Measurements from ENCODE around the gene SGCD. TPM values are rescaled to one million over a fixed set of nuclear protein-coding genes. Genes with fewer than 3 reads are reported as not detected.

Gene SGCD
- polyA plus RNA-seq, 1 of the 3 experiments (the other 2 are of a cell fraction): 0.87 TPM

DNA sequence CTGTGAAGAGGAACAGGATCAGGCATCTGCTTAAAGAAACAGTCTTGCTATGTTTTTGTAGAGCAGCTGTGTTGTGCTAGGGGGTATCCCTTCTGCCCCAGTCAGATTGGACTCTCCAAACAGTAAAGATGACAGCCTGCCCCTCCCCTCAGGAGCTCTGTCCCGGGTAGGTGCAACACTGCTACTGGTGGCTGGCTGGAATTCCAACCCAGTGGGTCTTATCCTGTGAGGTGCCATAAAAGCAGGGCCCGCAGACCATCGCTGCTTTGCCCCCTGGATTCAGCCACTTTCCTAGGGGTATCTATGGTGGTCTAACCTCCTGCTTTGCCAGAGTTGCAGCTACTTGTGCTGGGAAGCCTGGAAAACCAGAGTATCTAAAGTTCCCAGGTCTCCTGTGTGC lies 408.5 kb downstream of the SGCD start:
- no peaks in the 10 kb centered on the region for H3K9me3 ChIP-seq
- no peak overlapping the region for H3K9ac ChIP-seq
- H3K4me2 ChIP-seq: no peak overlapping the region
- 33% methylated on average over 1 of the region's 3 CpGs for WGBS (ENCODE audit: low lambda C conversion rate)
- H4K20me1 ChIP-seq (ENCODE audit: insufficient read depth): no peaks in the 10 kb centered on the region
- H3K79me2 ChIP-seq (ENCODE audit: insufficient read depth): no peaks in the 10 kb centered on the region
- no peak overlapping the region for H3K27ac ChIP-seq (ENCODE audit: low read depth in 2 of 2, low read length in 1 of 2)
- no peaks in the 10 kb centered on the region for H3K9me2 ChIP-seq
- POLR2A ChIA-PET: no interaction called here
- CTCF ChIA-PET: interaction anchor here (1.2 kb wide), 1 partner anchor 8 kb away, joined by 5 read pairs; no protein-coding TSS in a partner anchor
- DNase-seq: no peak
- no peaks in the 10 kb centered on the region for H3K36me3 ChIP-seq (replicated peaks in 1 of 2; ENCODE audit: control insufficient read depth in 1 of 2, insufficient read depth in 2 of 2, low read length in 1 of 2)
- H3K4me3 ChIP-seq (ENCODE audit: low read depth in 2 of 2, low read length in 1 of 2): no peak overlapping the region
- H3K27me3 ChIP-seq (ENCODE audit: insufficient read depth): no peaks in the 10 kb centered on the region
- H2AFZ ChIP-seq (ENCODE audit: low read depth): no peak overlapping the region
- H3F3A ChIP-seq (replicated peaks; ENCODE audit: insufficient read depth): no peaks in the 10 kb centered on the region
- TF ChIP-seq USF2 (IDR thresholded peaks at IDR 0.05; ENCODE audit: borderline replicate concordance, low read depth, low read length): no peak
- no peak for TF ChIP-seq RFX5 (IDR thresholded peaks at IDR 0.05; ENCODE audit: low read length)
- TF ChIP-seq NRF1 (IDR thresholded peaks at IDR 0.05; ENCODE audit: low read depth, low read length): no peak
- TF ChIP-seq JUND (IDR thresholded peaks at IDR 0.05): no peak
- TF ChIP-seq, protein P1, sequence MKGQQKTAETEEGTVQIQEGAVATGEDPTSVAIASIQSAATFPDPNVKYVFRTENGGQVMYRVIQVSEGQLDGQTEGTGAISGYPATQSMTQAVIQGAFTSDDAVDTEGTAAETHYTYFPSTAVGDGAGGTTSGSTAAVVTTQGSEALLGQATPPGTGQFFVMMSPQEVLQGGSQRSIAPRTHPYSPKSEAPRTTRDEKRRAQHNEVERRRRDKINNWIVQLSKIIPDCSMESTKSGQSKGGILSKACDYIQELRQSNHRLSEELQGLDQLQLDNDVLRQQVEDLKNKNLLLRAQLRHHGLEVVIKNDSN (IDR thresholded peaks at IDR 0.05; ENCODE audit: borderline replicate concordance, low read depth): no peak
- no peak for TF ChIP-seq NFIC (IDR thresholded peaks at IDR 0.05; ENCODE audit: borderline replicate concordance)
- TF ChIP-seq TCF12 (IDR thresholded peaks at IDR 0.05): no peak
- no peak for TF ChIP-seq SMC3 (IDR thresholded peaks at IDR 0.05; ENCODE audit: low read depth, low read length)
- TF ChIP-seq RAD21 (IDR thresholded peaks at IDR 0.05; ENCODE audit: low read length): no peak
- TF ChIP-seq SIN3A (IDR thresholded peaks at IDR 0.05; ENCODE audit: borderline replicate concordance, low read depth, low read length): no peak
- TF ChIP-seq RCOR1 (IDR thresholded peaks at IDR 0.05; ENCODE audit: low read length): no peak
- TF ChIP-seq MEF2A (IDR thresholded peaks at IDR 0.05; ENCODE audit: borderline replicate concordance, low read depth): no peak
- TF ChIP-seq, protein P2, sequence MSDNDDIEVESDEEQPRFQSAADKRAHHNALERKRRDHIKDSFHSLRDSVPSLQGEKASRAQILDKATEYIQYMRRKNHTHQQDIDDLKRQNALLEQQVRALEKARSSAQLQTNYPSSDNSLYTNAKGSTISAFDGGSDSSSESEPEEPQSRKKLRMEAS (IDR thresholded peaks at IDR 0.05; ENCODE audit: low read depth): no peak
- TF ChIP-seq, protein P3, sequence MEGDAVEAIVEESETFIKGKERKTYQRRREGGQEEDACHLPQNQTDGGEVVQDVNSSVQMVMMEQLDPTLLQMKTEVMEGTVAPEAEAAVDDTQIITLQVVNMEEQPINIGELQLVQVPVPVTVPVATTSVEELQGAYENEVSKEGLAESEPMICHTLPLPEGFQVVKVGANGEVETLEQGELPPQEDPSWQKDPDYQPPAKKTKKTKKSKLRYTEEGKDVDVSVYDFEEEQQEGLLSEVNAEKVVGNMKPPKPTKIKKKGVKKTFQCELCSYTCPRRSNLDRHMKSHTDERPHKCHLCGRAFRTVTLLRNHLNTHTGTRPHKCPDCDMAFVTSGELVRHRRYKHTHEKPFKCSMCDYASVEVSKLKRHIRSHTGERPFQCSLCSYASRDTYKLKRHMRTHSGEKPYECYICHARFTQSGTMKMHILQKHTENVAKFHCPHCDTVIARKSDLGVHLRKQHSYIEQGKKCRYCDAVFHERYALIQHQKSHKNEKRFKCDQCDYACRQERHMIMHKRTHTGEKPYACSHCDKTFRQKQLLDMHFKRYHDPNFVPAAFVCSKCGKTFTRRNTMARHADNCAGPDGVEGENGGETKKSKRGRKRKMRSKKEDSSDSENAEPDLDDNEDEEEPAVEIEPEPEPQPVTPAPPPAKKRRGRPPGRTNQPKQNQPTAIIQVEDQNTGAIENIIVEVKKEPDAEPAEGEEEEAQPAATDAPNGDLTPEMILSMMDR (IDR thresholded peaks at IDR 0.05): no peak
- TF ChIP-seq POLR2AphosphoS5 (IDR thresholded peaks at IDR 0.05; ENCODE audit: low read depth, low read length): no peak
- no peak for TF ChIP-seq ELF1 (IDR thresholded peaks at IDR 0.05)
- no peak for TF ChIP-seq GABPA (IDR thresholded peaks at IDR 0.05; ENCODE audit: low read depth)
- no peaks in the 10 kb centered on the region for H3K4me1 ChIP-seq (ENCODE audit: control insufficient read depth in 1 of 2, insufficient read depth in 2 of 2, low read depth in 1 of 2, low read length in 1 of 2)

DNA sequence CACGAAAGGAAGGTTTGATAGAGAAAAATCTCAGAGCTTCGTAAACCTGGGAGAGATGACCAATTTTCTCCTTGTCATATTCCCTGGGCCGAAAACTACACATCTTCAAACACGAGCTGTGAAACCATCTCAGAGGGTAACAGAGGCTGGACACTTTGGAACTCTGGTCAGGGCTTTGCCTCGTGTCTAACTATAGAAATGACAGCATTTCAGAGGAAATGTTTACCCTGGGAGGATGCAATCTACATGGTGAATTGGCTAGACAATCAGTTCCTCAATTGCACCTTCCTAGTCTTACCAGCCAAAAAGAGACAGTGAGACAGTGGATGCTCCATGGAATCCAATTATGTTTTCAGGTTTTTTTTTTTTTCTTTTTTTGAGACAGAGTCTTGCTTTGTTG lies 414.6 kb downstream of the SGCD start:
- POLR2A ChIA-PET: no interaction called here
- Histone ChIP-seq H3K4me3 (ENCODE audit: low read depth in 2 of 2, low read length in 1 of 2) (no peak overlapping the region), H3K9me3 (no peaks in the 10 kb centered on the region), H3F3A (replicated peaks; ENCODE audit: insufficient read depth) (no peaks in the 10 kb centered on the region), H3K4me1 (ENCODE audit: control insufficient read depth in 1 of 2, insufficient read depth in 2 of 2, low read depth in 1 of 2, low read length in 1 of 2) (no peaks in the 10 kb centered on the region), H3K36me3 (replicated peaks in 1 of 2; ENCODE audit: control insufficient read depth in 1 of 2, insufficient read depth in 2 of 2, low read length in 1 of 2) (no peaks in the 10 kb centered on the region), H3K4me2 (no peak overlapping the region), H3K27ac (ENCODE audit: low read depth in 2 of 2, low read length in 1 of 2) (no peak overlapping the region), H2AFZ (ENCODE audit: low read depth) (no peak overlapping the region), H3K9ac (no peak overlapping the region), H4K20me1 (ENCODE audit: insufficient read depth) (no peaks in the 10 kb centered on the region), H3K9me2 (no peaks in the 10 kb centered on the region), H3K27me3 (ENCODE audit: insufficient read depth) (no peaks in the 10 kb centered on the region), H3K79me2 (ENCODE audit: insufficient read depth) (no peaks in the 10 kb centered on the region)
- CTCF ChIA-PET: interaction anchor here (1.1 to 1.5 kb wide), 2 partner anchors 23 to 798 kb away, joined by 3 to 4 read pairs; no protein-coding TSS in a partner anchor
- DNase-seq: no peak
- 30% methylated on average over 5 of the region's 5 CpGs for WGBS (ENCODE audit: low lambda C conversion rate)
- TF ChIP-seq PBX3 (IDR thresholded peaks at IDR 0.05): no peak
- no peak for TF ChIP-seq SMC3 (IDR thresholded peaks at IDR 0.05; ENCODE audit: low read depth, low read length)
- no peak for TF ChIP-seq FOXM1 (IDR thresholded peaks at IDR 0.05; ENCODE audit: low read depth)
- no peak for TF ChIP-seq SIN3A (IDR thresholded peaks at IDR 0.05; ENCODE audit: borderline replicate concordance, low read depth, low read length)
- TF ChIP-seq, protein P4, sequence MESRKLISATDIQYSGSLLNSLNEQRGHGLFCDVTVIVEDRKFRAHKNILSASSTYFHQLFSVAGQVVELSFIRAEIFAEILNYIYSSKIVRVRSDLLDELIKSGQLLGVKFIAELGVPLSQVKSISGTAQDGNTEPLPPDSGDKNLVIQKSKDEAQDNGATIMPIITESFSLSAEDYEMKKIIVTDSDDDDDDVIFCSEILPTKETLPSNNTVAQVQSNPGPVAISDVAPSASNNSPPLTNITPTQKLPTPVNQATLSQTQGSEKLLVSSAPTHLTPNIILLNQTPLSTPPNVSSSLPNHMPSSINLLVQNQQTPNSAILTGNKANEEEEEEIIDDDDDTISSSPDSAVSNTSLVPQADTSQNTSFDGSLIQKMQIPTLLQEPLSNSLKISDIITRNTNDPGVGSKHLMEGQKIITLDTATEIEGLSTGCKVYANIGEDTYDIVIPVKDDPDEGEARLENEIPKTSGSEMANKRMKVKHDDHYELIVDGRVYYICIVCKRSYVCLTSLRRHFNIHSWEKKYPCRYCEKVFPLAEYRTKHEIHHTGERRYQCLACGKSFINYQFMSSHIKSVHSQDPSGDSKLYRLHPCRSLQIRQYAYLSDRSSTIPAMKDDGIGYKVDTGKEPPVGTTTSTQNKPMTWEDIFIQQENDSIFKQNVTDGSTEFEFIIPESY (IDR thresholded peaks at IDR 0.05; ENCODE audit: borderline replicate concordance, low read depth): no peak
- TF ChIP-seq CHD2 (IDR thresholded peaks at IDR 0.05; ENCODE audit: low read length, partially characterized antibody): no peak

Measured in SK-N-SH (cell line).